GM10847 (cell line): ENCODE measurements around the gene EID1.

Source experiments
- POLR2A ChIP-seq: IDR thresholded peaks from 2 replicates; pipeline ENCODE4 v1.6.1; 2011; ENCODE audit not compliant: insufficient read length; ENCODE audit errors: extremely low read depth

The EID1 gene

DNA sequence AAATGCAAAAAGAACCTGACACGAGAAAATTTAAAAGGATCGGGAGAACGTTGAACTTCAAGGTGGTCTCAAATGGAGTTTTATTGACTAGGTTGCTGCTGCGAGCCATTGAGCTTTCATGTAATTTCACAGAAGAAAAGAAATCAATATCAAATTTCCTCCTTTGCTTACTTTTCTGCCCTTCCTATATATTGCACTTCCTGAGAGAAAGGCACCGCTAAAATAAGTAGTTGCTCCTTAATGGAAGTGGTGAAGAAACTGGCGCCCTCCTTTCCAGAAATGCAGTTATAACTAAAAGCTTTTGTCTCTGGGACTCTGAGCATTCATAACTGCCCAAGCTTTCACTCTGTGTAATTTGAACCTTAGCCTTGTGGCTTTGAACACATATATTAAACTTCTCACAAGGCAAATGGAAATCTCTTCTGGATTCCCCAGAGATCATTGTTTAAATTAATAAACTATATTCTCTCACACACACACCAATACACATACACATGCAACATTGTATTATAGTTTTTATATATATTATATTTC, 13.4 kb downstream of the EID1 start:
- TF ChIP-seq POLR2A, result no peak

DNA sequence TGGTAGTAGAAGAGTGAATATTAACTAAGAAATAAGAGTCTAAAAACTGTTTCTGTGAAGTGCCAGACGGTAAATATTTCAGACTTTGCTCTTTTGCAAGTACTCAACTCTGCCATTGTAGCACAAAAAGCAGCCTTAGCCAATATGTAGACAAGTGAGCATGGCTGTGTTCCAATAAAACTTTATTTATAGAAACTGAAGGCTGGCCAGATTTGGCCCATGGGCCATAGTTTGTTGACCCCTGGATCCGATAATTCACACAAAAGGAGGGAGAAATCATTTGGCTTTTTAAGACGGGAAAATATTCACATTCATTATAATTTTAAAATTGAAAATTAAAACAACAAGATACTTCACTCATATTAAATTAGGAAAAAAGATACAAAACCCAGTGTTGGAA, 15.4 kb downstream of the EID1 start:
- TF ChIP-seq POLR2A, result no peak

DNA sequence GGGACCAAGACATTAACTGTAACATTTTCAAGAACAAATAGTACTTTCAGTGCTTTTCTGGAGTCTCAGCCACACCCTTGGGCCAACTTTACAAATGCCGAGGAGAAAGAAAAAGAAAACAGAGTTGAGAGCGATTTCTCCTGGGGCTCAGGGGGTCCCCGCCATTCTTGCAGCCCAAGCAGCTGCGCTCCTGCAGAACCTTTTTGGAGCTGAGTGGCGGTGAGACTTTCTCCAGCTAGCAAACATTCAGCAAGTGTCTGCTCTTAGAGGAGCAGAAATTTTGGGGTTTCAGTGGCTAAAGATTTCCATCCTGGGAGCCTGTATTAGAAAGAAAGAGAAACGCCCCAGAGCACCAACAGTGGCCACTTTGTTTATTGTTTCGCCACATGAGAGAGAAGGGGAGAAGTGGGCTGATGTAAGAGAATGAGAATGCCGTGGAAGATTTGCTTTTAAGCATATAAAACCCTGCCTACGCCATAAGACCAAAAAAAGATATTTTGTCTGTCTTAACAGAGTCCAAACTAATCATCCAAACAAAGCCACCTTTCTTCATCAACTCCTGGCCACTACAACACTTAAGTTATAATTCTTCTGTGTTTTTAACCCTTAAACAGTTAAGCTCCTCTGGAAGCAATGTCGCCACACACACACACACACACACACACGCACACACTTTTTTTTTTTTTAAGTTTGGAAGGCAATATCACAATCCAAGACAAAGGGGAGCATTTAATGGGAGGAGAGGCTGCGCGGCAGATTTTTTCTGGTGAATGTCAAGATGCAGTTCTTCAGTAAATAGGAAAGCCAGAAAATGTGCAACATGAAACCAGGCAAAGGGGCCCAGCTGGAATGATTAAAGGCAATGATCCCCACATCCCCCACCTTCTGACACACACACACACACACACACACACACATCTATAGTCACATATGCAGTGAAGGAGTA, 19.2 kb downstream of the EID1 start:
- no peak for TF ChIP-seq POLR2A

- TF ChIP-seq POLR2A, result no peak
These were observed 20.1 kb downstream of the EID1 start for GRCh38 chr15:48898032-48898431.

DNA sequence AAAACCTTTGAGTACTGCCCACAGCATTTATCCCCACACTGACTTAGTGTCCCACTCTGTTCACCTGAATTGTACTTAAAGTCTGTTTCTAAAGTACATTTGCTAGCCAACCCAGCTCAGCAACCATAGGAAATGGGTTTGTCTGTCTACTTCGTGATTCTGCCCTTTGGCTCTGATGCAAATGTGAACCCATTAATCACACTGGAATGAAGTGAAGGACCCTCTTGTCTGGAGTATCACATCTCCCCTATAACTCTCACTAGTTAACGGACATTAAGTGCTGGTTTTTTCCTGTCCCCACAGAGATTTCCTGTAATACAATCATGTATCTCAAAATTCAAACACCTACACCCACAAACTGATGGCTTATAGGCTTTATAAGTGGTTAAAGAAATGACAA, 20.5 kb downstream of the EID1 start:
- TF ChIP-seq POLR2A, result no peak

DNA sequence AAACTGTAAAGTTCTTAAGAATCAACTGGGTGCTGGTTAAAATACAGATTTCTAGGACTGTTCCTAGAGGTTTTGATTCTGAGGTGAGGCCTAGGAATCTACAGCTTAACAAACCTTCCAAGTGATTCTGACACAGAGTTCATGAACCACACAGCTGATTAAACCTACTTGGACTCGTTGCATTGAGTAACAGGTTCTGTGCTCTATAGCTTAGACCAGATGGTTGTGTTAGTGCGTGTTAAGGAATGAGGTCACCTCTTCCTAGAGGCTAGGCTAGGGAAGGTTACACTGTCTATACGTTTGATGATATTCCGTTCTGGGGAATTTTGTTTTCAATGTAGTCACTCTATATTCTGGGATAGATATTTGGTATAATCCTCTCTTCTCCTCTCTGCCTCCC, 21.9 kb downstream of the EID1 start:
- TF ChIP-seq POLR2A, result no peak

DNA sequence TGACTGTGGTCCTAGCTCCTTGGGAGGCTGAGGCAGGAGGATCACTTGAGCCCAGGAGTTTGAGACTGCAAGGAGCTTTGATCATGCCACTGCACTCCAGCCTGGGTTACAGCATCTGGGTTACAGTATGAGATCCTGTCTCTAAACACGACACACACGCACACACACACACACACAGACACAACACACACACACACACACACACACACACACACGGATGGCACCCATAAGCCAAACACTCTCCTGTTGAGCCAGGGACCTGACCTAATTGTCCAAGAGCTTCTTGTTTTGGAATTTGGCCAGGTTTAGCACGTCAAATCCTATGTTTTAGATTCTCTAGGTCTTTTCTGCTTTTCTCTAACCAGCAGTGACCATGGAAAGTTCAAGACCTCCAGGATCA, 26.8 kb downstream of the EID1 start:
- no peak for TF ChIP-seq POLR2A

DNA sequence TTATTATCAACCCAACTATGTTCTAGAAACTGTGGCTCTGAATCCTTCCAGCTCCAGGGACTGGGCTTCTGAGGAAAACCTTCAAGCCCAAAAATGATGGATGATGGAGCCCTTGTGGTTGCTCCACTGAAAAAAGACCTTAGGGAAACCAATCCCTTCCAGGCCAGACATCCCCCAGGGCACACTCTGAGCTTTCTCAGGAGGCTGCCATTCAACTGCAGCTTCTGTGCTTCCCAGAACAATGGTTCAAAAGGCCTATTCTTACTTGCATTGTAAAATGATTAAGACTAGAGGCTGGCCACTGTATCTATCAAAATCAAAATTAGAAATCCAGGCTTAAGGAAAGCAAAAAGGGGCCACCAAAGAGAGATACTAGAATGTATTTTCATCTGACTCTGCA, 27.3 kb downstream of the EID1 start:
- no peak for TF ChIP-seq POLR2A

DNA sequence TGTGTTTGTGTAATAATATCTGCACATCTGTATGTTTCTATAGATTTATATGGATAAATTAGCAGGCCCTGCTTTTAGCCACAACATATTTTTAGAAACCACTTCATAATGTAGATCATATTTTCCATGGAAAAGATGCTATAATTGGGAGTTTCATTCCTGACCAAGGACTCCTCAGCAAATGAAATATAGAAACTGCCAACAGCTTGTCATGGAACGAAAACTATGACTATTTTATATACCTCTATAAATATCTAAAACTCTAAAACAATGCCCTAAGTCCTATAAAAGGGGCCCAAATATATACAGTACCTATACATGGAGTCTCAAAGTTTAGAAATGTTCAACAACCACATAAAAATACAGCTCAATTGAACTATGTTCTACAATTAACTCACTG, 27.9 kb downstream of the EID1 start:
- TF ChIP-seq POLR2A, result no peak

- TF ChIP-seq POLR2A, result no peak
These were observed 35.2 kb downstream of the EID1 start for GRCh38 chr15:48913141-48913540.

DNA sequence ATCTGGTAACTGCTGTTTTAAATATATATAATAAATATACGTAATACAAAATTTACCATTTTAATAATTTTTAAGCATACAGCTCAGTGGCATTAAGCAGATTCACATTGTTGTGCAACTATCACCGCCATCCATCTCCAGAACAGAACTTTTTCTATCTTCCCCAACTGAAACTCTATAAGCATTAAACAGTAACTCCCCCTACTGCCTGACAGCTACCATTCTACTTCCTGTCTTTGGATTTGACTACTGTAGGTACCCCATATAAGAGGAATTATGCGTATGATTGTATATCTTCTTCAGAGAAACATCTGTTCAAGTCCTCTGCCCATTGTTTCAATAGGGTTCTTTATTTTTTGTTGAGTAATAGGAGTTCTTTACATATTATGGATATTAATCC, 36.8 kb downstream of the EID1 start:
- no peak for TF ChIP-seq POLR2A

DNA sequence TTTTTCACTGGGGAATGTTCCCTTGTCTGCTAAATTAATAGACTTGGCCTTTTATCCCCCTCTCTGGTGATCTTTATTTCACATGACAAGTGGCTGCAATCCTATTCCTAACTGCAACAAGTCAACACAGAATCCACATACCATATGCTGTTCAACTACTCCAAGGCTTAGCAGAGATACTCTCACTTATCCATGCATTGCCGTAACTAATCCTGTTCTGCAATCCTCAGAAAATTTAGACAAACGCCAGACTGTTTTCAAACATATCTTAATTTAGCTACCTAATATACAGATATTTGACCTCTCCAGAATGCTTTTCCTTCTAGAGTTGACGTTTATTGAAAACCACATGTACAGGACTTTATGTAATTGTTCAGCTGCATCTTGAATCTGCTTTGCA, 37.9 kb downstream of the EID1 start:
- no peak for TF ChIP-seq POLR2A

DNA sequence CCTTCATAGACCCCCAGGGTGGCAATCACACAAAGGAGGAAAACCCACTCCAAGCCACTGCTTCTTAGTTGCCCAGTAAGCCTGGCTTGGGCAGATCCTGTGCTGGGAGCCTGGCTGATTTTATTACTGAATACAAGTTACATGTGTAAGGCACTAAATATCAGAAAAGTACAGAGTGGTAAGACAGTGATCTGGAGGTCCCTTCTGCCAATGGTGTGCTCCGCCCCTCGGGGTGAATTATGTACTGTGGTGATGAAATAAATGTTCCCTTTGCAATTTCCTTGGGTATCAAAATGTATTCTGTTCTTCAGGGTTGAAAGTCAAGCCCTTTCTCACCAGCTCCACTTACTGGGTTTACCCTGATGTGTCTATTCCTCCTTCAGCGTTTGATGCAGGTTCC, 38.8 kb downstream of the EID1 start:
- TF ChIP-seq POLR2A, result no peak

DNA sequence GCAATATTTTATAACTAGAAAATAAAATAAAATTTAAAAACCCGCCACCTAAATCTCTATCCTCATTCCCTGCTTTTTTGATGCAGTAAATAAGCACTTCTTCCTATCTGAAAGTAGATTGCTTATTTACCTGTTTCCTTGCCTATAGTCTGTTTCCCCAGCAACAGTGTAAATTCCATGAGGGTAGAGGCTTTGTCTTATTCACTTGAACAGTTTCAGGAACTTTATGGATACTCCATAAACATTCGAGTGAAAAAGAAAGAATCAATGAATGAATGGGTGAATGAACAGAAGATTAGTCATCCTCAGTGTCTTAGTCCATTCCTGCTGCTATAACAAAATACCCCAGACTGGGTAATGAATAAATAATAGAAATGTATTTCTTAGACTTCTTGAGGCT, 44.1 kb downstream of the EID1 start:
- no peak for TF ChIP-seq POLR2A

GRCh38 chr15:48924528-48925393, 46.8 kb downstream of the EID1 start:
- TF ChIP-seq POLR2A, result no peak

DNA sequence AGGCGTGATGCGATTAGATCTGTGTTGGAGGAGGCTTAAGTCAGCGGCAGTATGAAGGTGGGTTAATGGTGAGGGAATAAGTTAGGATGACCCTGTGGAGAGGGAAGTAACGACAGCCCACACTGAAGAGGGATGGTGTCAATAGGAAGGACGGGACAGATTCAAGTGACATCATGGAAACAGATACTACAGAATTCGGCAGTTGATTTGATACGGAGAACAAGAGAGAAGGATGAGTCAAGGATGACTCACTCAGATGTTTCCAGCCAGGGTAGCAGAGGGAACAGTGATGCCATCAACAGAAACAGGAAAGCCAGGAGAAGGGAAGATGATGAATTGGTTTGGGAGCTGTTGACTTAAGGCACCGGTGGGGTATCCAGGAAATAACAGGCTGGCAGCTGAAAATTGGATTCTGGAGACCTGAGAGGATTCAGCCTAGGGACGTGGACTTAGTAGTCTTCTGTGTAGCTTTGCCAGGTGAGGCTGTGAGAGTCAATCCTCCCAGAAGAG, 47.8 kb downstream of the EID1 start:
- TF ChIP-seq POLR2A, result no peak
